Caco-2 (cell line): ENCODE data around the gene TBL1X. TPM values are rescaled to one million over a fixed set of nuclear protein-coding genes. Genes with fewer than 3 reads are reported as not detected.

Source experiments
- BruUV-seq: library from RNA; stranded (reverse); fragments of 400-500 nt; replicated peaks from 2 replicates; lab custom pipeline; 2021; lab: Mats Ljungman, UMichigan
- CTCF ChIA-PET: fragments of 300-600 bp; sonication (Branson Sonifier 250); formaldehyde crosslinking; loops from one replicate; lab custom pipeline; 2022; ENCODE audit warnings: antibody characterized with exemption; lab: Charles Lee
- POLR2A ChIA-PET: fragments of 300-600 bp; sonication (Branson Sonifier 250); formaldehyde crosslinking; loops from one replicate; lab custom pipeline; 2022; ENCODE audit warnings: antibody characterized with exemption; lab: Charles Lee
- DNase-seq, 2 experiments: peaks; one replicate each; pipeline versions ENCODE4 v3.0.0 to v3.0.0-alpha.2; 2020 to 2022
- H3K27me3 ChIP-seq: replicated peaks from 2 replicates; pipeline ENCODE4 v1.6.0; 2011; ENCODE audit warnings: low read length; ENCODE audit not compliant: control insufficient read depth, insufficient read depth
- H3K36me3 ChIP-seq: 2 replicates; pipeline ENCODE4 v1.5.1; 2011; ENCODE audit warnings: low read length; ENCODE audit not compliant: control insufficient read depth, insufficient read depth
- H3K4me1 ChIP-seq: fragments of 250-450 bp; sonication (Bioruptor Pico); 2 replicates; pipeline ENCODE4 v1.5.1; 2020; ENCODE audit warnings: mild to moderate bottlenecking
- H3K4me3 ChIP-seq: 2 replicates; pipeline ENCODE4 v1.5.1; 2011; ENCODE audit warnings: low read depth, mild to moderate bottlenecking, control low read depth, low read length
- H3K9me3 ChIP-seq: fragments of 250-450 bp; sonication (Bioruptor Pico); 2 replicates; pipeline ENCODE4 v1.5.1; 2020; ENCODE audit warnings: mild to moderate bottlenecking, moderate library complexity
- H3K27ac Mint-ChIP-seq: one replicate; pipeline ENCODE4 v1.8.0; 2022; ENCODE audit warnings: mixed read lengths; ENCODE audit not compliant: unreplicated experiment
- H3K27me3 Mint-ChIP-seq: one replicate; pipeline ENCODE4 v1.8.0; 2022; ENCODE audit warnings: mixed read lengths; ENCODE audit not compliant: insufficient read depth, unreplicated experiment
- H3K36me3 Mint-ChIP-seq: one replicate; pipeline ENCODE4 v1.8.0; 2022; ENCODE audit warnings: mild to moderate bottlenecking, mixed read lengths; ENCODE audit not compliant: insufficient read depth, unreplicated experiment
- H3K4me1 Mint-ChIP-seq: one replicate; pipeline ENCODE4 v1.8.0; 2022; ENCODE audit warnings: low read depth, mixed read lengths; ENCODE audit not compliant: unreplicated experiment
- H3K4me3 Mint-ChIP-seq: one replicate; pipeline ENCODE4 v1.8.0; 2022; ENCODE audit warnings: mild to moderate bottlenecking, moderate library complexity, mixed read lengths; ENCODE audit not compliant: unreplicated experiment
- H3K9me3 Mint-ChIP-seq: one replicate; pipeline ENCODE4 v1.8.0; 2022; ENCODE audit warnings: mixed read lengths; ENCODE audit not compliant: unreplicated experiment
- CTCF ChIP-seq, 2 experiments: fragments of 200-600 bp in 1 of 2; IDR thresholded peaks; 1 replicate in 1 of 2; 2 replicates in 1 of 2; pipeline versions ENCODE4 v1.5.1 to v1.8.0; 2011 to 2022; ENCODE audit warnings: antibody characterized with exemption in 1 of 2, control low read depth in 1 of 2, inconsistent platforms in 1 of 2, low read depth in 1 of 2, low read length in 1 of 2, mild to moderate bottlenecking in 1 of 2, moderate library complexity in 1 of 2; ENCODE audit not compliant: insufficient read depth in 1 of 2, severe bottlenecking in 1 of 2, unreplicated experiment in 1 of 2
- intact Hi-C: fragments of 100-400 bp; cut with micrococcal nuclease; formaldehyde crosslinking; loops from one replicate; pipeline ENCODE4 v1.10.0; 2022; ENCODE audit not compliant: unreplicated experiment
- total RNA-seq: library from RNA; stranded (reverse); gene quantifications from 2 replicates; pipeline ENCODE4 v1.2.3, GENCODE V29; 2022

The TBL1X gene
- total RNA-seq, 1 experiment from 2014 or later, result 84.2 TPM

DNA sequence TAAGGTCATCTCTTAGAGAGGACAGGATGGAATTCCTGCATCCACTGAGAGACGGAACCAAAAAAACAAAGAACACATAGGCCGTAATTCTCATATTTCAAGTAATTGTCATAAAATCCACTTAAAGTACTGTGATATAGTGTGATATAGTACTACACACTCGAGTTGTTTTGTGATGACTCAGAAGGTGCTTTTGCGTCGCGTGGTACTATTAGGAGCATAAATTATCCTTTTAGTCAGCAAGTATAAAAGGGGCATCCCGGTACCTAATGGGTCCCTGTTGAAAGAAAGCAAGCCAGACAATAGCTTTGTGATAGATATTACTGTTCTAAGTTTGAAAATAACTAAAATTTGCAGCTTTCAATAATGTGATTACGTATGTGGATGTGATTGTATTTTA, 245.5 kb downstream of the TBL1X start:
- ChIA-PET CTCF (no interaction called here), POLR2A (no interaction called here)
- 0 out of 2 replicates have a peak, but pooled peaks cover 4% of the 10 kb centered on the region for H3K4me1 ChIP-seq
- no peak for TF ChIP-seq CTCF (IDR thresholded peaks at IDR 0.05; ENCODE audit: insufficient read depth in 1 of 2, low read depth in 1 of 2, low read length in 1 of 2, severe bottlenecking in 1 of 2, unreplicated experiment in 1 of 2)
- no peak for DNase-seq
- peaks cover 3% of the 10 kb centered on the region for H3K36me3 ChIP-seq
- no peaks in the 10 kb centered on the region for H3K27me3 ChIP-seq
- H3K4me1 Mint-ChIP-seq, result peaks cover 17% of the 10 kb centered on the region
- H3K27me3 Mint-ChIP-seq, result no peaks in the 10 kb centered on the region
- no peaks in the 10 kb centered on the region for H3K9me3 Mint-ChIP-seq
- H3K4me3 ChIP-seq, result no peak overlapping the region
- no peak overlapping the region for H3K4me3 Mint-ChIP-seq
- H3K27ac Mint-ChIP-seq, result no peak overlapping the region
- intact Hi-C loops, result no loop called here
- peaks cover 66% of the 10 kb centered on the region for H3K36me3 Mint-ChIP-seq
- no peaks in the 10 kb centered on the region for H3K9me3 ChIP-seq
- no TSS peak for BruUV-seq

GRCh38 chrX:9717376-9717775, 252.5 kb downstream of the TBL1X start:
- intact Hi-C loops, result no loop called here
- Mint-ChIP-seq H3K27me3 (no peaks in the 10 kb centered on the region), H3K36me3 (peaks cover 92% of the 10 kb centered on the region), H3K4me1 (no peaks in the 10 kb centered on the region), H3K27ac (no peak overlapping the region), H3K9me3 (no peaks in the 10 kb centered on the region), H3K4me3 (no peak overlapping the region)
- Histone ChIP-seq H3K9me3 (no peaks in the 10 kb centered on the region), H3K36me3 (no peaks in the 10 kb centered on the region; the same call in none of the 2 replicates), H3K27me3 (no peaks in the 10 kb centered on the region), H3K4me3 (no peak overlapping the region), H3K4me1 (no peaks in the 10 kb centered on the region)
- POLR2A ChIA-PET, result no interaction called here
- TF ChIP-seq CTCF (IDR thresholded peaks at IDR 0.05; ENCODE audit: insufficient read depth in 1 of 2, low read depth in 1 of 2, low read length in 1 of 2, severe bottlenecking in 1 of 2, unreplicated experiment in 1 of 2), result no peak
- no peak for DNase-seq
- no TSS peak for BruUV-seq
- CTCF ChIA-PET, result no interaction called here

GRCh38 chrX:9724711-9725110, 259.9 kb downstream of the TBL1X start:
- Histone ChIP-seq H3K9me3 (no peaks in the 10 kb centered on the region), H3K27me3 (no peaks in the 10 kb centered on the region), H3K4me3 (no peak overlapping the region), H3K4me1 (no peaks in the 10 kb centered on the region), H3K36me3 (no peaks in the 10 kb centered on the region)
- no peak for DNase-seq
- POLR2A ChIA-PET, result no interaction called here
- Mint-ChIP-seq H3K27me3 (no peaks in the 10 kb centered on the region), H3K36me3 (peaks cover 44% of the 10 kb centered on the region), H3K4me3 (no peak overlapping the region), H3K27ac (no peak overlapping the region), H3K9me3 (no peaks in the 10 kb centered on the region), H3K4me1 (no peaks in the 10 kb centered on the region)
- intact Hi-C loops, result no loop called here
- no TSS peak for BruUV-seq
- CTCF ChIA-PET, result no interaction called here
- no peak for TF ChIP-seq CTCF (IDR thresholded peaks at IDR 0.05; ENCODE audit: insufficient read depth in 1 of 2, low read depth in 1 of 2, low read length in 1 of 2, severe bottlenecking in 1 of 2, unreplicated experiment in 1 of 2)
